Measurements from ENCODE around the gene CYP3A4.

- no peak for TF ChIP-seq CTCF (IDR thresholded peaks at IDR 0.05)
- TF ChIP-seq POLR2A (IDR thresholded peaks at IDR 0.05): no peak
Observed at GRCh38 chr7:99833289-99833877, 49.4 kb upstream of the CYP3A4 start.

Data from esophagus squamous epithelium (tissue), 4 donors.